Astrocyte (in vitro differentiated cells and primary cell): ENCODE results near the gene IQCK. TPM values are rescaled to one million over a fixed set of nuclear protein-coding genes. Genes with fewer than 3 reads are reported as not detected.

ENCODE experiments used
- DNase-seq: peaks from one replicate; pipeline ENCODE4 v3.0.0-alpha.2; 2010; ENCODE audit warnings: low read depth
- FAIRE-seq: peaks from 2 replicates; lab custom pipeline; 2011; peaks lifted over from hg19 to GRCh38; lab: Jason Lieb, UNC
- H2AFZ ChIP-seq: 2 replicates; pipeline ENCODE4 v1.6.0; 2012; ENCODE audit warnings: low read depth, low read length, inconsistent platforms
- H3K27ac ChIP-seq: 2 replicates; pipeline ENCODE4 v1.5.1; 2011; ENCODE audit warnings: low read depth, low read length, inconsistent platforms
- H3K27me3 ChIP-seq: 2 replicates; pipeline ENCODE4 v1.6.0; 2011; ENCODE audit warnings: low read length, inconsistent platforms; ENCODE audit not compliant: insufficient read depth
- H3K36me3 ChIP-seq: 2 replicates; pipeline ENCODE4 v1.5.1; 2011; ENCODE audit warnings: low read length, inconsistent platforms; ENCODE audit not compliant: insufficient read depth
- H3K4me1 ChIP-seq: 2 replicates; pipeline ENCODE4 v1.5.1; 2011; ENCODE audit warnings: low read length, inconsistent platforms; ENCODE audit not compliant: insufficient read depth
- H3K4me2 ChIP-seq: 2 replicates; pipeline ENCODE4 v1.6.0; 2012; ENCODE audit warnings: low read length, inconsistent platforms
- H3K4me3 ChIP-seq: 2 replicates; pipeline ENCODE4 v1.5.1; 2011; ENCODE audit warnings: low read depth, mild to moderate bottlenecking, low read length, inconsistent platforms; ENCODE audit not compliant: insufficient read depth
- H3K79me2 ChIP-seq: 2 replicates; pipeline ENCODE4 v1.6.0; 2012; ENCODE audit warnings: mild to moderate bottlenecking, low read length, inconsistent platforms; ENCODE audit not compliant: insufficient read depth
- H3K9ac ChIP-seq: 2 replicates; pipeline ENCODE4 v1.6.0; 2012; ENCODE audit warnings: mild to moderate bottlenecking, low read length, inconsistent platforms
- H3K9me3 ChIP-seq: 2 replicates; pipeline ENCODE4 v1.5.1; 2012; ENCODE audit warnings: low read depth, mild to moderate bottlenecking, low read length, inconsistent platforms; ENCODE audit not compliant: insufficient read depth
- H4K20me1 ChIP-seq: 2 replicates; pipeline ENCODE4 v1.6.0; 2012; ENCODE audit warnings: low read length, inconsistent platforms; ENCODE audit not compliant: insufficient read depth
- H3K27ac Mint-ChIP-seq: one replicate; pipeline ENCODE4 v1.8.0; 2021; ENCODE audit warnings: mild to moderate bottlenecking, mixed read lengths; ENCODE audit not compliant: unreplicated experiment
- H3K27me3 Mint-ChIP-seq: one replicate; pipeline ENCODE4 v1.8.0; 2021; ENCODE audit warnings: low read depth, mixed read lengths; ENCODE audit not compliant: unreplicated experiment
- H3K36me3 Mint-ChIP-seq: one replicate; pipeline ENCODE4 v1.8.0; 2021; ENCODE audit warnings: low read depth, mixed read lengths; ENCODE audit not compliant: unreplicated experiment
- H3K4me1 Mint-ChIP-seq: one replicate; pipeline ENCODE4 v1.8.0; 2021; ENCODE audit warnings: low read depth, mixed read lengths; ENCODE audit not compliant: unreplicated experiment
- H3K4me3 Mint-ChIP-seq: one replicate; pipeline ENCODE4 v1.8.0; 2021; ENCODE audit warnings: mild to moderate bottlenecking, moderate library complexity, mixed read lengths; ENCODE audit not compliant: unreplicated experiment
- H3K9me3 Mint-ChIP-seq: one replicate; pipeline ENCODE4 v1.8.0; 2021; ENCODE audit warnings: mild to moderate bottlenecking, mixed read lengths; ENCODE audit not compliant: unreplicated experiment
- EZH2 ChIP-seq: IDR thresholded peaks from 2 replicates; pipeline ENCODE4 v1.6.1; 2012; ENCODE audit warnings: mild to moderate bottlenecking, low read length, inconsistent platforms; ENCODE audit not compliant: insufficient read depth
- total RNA-seq: library from RNA; stranded (reverse); gene quantifications from 2 replicates; pipeline ENCODE4 v1.2.1, GENCODE V29; 2021
- TF ChIP-seq, protein P1 (sequence below): IDR thresholded peaks from 2 replicates; pipeline ENCODE4 v1.5.1; 2011; ENCODE audit warnings: low read depth, mild to moderate bottlenecking, inconsistent platforms, low read length, moderate library complexity; ENCODE audit not compliant: insufficient read depth

IQCK gene
- total RNA-seq, 1 donor from 2014 or later, result 5.9 TPM

DNA sequence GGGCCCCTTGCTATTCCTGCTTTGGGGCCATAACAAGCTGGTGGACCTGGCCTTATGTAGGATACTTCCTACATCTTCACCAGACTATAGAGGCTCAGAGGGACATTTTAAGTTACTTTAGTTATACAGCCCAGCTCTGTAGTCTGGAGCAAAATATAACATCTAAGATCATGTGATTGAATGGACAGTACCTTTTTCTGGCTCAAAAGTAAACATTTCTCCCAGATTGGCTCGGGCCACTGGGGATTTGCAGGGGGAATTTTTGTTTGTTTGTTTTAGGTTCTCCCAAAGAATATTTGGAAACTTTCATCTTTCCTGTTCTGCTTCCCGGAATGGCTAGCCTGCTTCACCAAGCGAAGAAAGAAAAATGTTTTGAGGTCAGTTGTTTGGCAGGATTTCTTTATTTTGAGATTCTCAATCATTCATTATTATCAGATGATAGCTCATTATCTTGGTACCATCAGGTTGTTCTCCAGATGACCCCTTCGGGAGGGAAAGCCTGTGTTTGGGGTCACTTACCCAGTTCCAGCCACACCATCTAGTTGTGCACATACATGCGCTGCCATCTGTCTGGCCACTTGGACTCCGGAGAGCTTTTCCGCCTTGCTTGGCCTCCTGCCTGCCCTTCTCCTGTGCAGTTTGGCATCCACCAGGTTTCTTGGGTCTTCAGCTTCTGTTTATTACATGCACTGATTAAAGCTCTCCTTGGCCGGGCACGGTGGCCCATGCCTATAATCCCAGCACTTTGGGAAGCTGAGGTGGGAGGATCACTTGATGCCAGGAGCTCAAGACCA is 17.2 kb downstream of the IQCK start:
- Histone ChIP-seq H3K9ac (no peak overlapping the region), H3K4me3 (no peak overlapping the region), H3K4me1 (no peaks in the 10 kb centered on the region), H4K20me1 (no peaks in the 10 kb centered on the region), H2AFZ (no peak overlapping the region), H3K79me2 (no peaks in the 10 kb centered on the region), H3K36me3 (peaks cover 3% of the 10 kb centered on the region), H3K27ac (no peak overlapping the region), H3K27me3 (no peaks in the 10 kb centered on the region), H3K9me3 (no peaks in the 10 kb centered on the region), H3K4me2 (no peak overlapping the region)
- DNase-seq, result no peak
- Mint-ChIP-seq H3K27me3 (no peaks in the 10 kb centered on the region), H3K36me3 (peaks cover 20% of the 10 kb centered on the region), H3K27ac (no peak overlapping the region), H3K4me1 (no peaks in the 10 kb centered on the region), H3K9me3 (no peaks in the 10 kb centered on the region), H3K4me3 (no peak overlapping the region)
- FAIRE-seq, result no peak
- TF ChIP-seq, protein P1, sequence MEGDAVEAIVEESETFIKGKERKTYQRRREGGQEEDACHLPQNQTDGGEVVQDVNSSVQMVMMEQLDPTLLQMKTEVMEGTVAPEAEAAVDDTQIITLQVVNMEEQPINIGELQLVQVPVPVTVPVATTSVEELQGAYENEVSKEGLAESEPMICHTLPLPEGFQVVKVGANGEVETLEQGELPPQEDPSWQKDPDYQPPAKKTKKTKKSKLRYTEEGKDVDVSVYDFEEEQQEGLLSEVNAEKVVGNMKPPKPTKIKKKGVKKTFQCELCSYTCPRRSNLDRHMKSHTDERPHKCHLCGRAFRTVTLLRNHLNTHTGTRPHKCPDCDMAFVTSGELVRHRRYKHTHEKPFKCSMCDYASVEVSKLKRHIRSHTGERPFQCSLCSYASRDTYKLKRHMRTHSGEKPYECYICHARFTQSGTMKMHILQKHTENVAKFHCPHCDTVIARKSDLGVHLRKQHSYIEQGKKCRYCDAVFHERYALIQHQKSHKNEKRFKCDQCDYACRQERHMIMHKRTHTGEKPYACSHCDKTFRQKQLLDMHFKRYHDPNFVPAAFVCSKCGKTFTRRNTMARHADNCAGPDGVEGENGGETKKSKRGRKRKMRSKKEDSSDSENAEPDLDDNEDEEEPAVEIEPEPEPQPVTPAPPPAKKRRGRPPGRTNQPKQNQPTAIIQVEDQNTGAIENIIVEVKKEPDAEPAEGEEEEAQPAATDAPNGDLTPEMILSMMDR, result no peak

DNA sequence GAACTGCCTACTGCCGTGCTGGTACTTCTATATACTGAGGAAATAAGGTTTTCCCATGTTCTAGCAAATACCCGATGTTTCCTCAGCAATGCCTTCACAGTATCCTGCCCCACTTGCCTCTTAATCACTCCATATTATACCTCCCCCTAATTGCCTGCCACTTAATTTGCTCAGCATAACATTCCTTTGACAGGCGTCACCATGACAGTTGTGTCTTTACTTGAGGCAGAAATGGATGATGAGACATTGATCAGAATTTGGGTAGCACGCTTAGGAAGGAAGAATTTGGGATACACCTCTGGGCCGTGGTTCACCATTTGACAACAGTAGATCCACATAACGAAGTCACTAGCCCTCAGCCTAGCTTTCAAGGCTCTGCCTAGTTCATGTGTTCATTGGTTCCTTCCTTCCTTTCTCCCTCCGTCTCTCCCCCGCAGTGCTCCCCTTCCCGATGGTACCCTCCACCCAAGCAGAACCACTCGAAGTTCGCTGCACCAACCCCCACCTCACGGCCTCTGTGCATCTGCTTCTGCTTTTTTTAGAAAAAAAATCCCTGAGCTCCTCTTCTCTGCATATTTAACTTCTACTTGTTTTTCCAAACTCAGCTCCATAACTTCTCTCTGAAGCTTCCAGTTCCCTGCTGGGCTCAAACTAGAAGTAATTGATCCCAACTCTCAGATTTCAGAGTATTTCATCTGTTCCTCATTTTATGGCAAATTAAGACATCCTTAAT is 19.4 kb downstream of the IQCK start:
- Histone ChIP-seq H3K36me3 (peaks cover 3% of the 10 kb centered on the region), H3K9ac (no peak overlapping the region), H3K4me3 (no peak overlapping the region), H3K27ac (no peak overlapping the region), H2AFZ (no peak overlapping the region), H3K79me2 (no peaks in the 10 kb centered on the region), H3K4me2 (no peak overlapping the region), H4K20me1 (no peaks in the 10 kb centered on the region), H3K27me3 (no peaks in the 10 kb centered on the region), H3K4me1 (no peaks in the 10 kb centered on the region), H3K9me3 (no peaks in the 10 kb centered on the region)
- Mint-ChIP-seq H3K27ac (no peak overlapping the region), H3K4me3 (no peak overlapping the region), H3K4me1 (no peaks in the 10 kb centered on the region), H3K27me3 (no peaks in the 10 kb centered on the region), H3K36me3 (peaks cover 15% of the 10 kb centered on the region), H3K9me3 (no peaks in the 10 kb centered on the region)
- DNase-seq, result no peak
- TF ChIP-seq, protein P1, result no peak
- no peak for TF ChIP-seq EZH2
- FAIRE-seq, result no peak

DNA sequence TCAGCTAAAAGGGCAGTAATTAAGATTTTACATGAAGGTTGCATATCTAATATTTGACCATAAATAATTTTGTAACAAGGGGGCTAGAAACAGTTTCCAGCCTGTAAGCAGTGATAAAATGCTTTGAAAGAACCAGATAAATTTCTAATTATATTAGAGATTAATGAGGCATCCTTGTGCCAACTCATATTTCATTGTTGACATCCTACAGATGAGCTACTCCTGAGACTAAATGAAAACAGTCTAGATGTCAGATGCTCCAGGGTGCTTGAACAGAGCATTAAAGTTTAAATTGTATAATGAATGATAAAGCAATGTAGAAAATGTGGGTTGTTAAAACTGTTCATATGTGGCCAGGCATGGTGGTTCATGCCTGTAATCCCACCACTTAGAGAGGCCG is 23.3 kb downstream of the IQCK start:
- H3K27me3 Mint-ChIP-seq, result no peaks in the 10 kb centered on the region
- Histone ChIP-seq H3K79me2 (no peaks in the 10 kb centered on the region), H3K4me3 (no peak overlapping the region), H3K4me1 (no peaks in the 10 kb centered on the region), H3K9me3 (no peaks in the 10 kb centered on the region), H3K36me3 (peaks cover 3% of the 10 kb centered on the region), H3K27ac (no peak overlapping the region), H3K9ac (no peak overlapping the region), H2AFZ (no peak overlapping the region), H3K27me3 (no peaks in the 10 kb centered on the region), H4K20me1 (no peaks in the 10 kb centered on the region), H3K4me2 (no peak overlapping the region)
- FAIRE-seq (no peak), DNase-seq (no peak)
- H3K4me1 Mint-ChIP-seq, result no peaks in the 10 kb centered on the region
- peaks cover 11% of the 10 kb centered on the region for H3K36me3 Mint-ChIP-seq
- TF ChIP-seq EZH2, result no peak
- TF ChIP-seq, protein P1, result no peak
- no peak overlapping the region for H3K27ac Mint-ChIP-seq
- H3K9me3 Mint-ChIP-seq, result no peaks in the 10 kb centered on the region
- H3K4me3 Mint-ChIP-seq, result no peak overlapping the region
